Activated effector memory CD4-positive, alpha-beta T cell treated with Interleukin-2 at 50 U/mL for 16 hours (primary cell): ENCODE data around the gene ZFYVE21.

Experiments
- DNase-seq: peaks from one replicate; pipeline ENCODE4 v3.0.0-alpha.2; 2020

The ZFYVE21 gene

DNA sequence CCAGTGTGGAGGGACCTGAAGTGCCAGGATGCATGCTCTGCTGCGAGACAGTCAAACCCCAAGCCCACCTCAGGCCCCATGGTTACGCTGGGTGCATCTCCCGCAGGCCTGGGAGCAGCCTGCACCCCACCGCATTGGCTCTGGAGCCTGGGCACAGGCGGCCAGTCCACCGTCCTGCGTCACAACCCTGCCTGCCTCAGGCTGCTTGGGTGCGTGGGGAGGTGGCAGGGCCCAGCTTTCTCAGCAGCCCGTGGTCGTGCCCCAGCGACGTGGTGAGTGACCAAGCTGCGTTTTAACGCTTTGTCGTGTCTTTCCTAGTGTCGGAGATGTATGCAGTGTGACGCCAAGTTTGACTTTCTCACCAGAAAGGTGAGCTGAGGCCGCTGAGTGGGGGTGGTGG, 10.9 kb downstream of the ZFYVE21 start:
- DNase-seq = no peak

DNA sequence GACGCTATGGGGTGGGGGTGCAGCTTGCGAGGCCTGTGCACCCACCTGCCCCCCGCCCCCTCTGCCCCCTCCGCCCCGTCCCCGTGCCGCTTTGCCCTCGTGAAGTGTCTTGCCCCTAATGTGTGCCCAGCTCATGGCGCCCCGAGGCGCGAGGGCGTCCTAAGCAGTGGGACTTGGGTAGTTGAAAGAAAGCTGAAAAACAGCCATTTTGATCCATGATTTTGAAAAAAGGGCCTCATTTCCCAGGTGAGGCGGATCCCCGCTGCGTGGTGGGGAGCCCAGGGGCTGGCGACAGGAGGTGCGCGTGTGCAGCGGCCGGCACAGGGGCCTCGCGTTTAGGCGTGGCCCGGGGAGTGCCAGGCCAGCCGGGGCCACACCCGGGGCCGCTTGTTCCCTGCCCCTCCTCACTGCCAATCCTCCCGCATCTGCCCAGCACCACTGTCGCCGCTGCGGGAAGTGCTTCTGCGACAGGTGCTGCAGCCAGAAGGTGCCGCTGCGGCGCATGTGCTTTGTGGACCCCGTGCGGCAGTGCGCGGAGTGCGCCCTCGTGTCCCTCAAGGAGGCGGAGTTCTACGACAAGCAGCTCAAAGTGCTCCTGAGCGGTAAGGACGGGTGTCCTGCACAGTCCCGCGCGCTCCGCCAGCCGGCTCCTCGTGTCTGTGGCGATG, 11.8 kb downstream of the ZFYVE21 start:
- no peak for DNase-seq

DNA sequence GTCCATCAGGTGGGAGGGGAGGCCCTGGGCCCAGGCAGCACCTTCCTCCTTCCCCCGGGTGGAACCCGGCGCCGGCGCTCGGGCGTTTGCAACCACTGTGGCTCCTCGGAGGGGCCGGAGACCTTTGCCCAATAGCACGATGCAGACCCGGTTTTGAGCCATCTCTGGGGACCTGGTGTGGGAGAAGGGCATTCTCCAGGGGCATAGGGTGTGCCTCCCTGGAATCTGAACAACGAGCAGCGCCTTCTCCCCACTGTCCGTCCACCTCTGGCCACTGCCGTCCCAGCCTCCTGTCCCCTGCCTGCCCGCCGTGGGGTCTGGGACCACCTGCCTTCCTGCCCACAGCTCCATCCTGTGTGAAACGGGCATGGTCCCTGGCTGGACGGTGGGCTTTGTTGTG, 12.5 kb downstream of the ZFYVE21 start:
- DNase-seq = no peak

DNA sequence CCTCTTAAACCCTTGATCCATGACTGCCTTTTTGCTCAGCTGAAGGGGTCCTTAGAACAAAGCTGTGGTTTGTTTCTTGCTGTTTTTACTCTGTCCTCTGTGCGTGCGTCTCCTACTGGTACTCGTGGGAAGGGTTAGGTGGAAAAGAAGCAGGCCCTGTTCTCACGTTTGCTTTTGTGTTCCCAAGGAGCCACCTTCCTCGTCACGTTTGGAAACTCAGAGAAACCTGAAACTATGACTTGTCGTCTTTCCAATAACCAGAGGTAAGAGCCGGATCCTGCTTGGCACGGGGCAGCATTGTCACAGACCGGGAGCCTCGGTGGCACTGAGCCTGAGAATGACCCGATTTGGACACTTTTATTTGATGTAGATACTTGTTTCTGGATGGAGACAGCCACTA, 13.1 kb downstream of the ZFYVE21 start:
- DNase-seq = no peak

DNA sequence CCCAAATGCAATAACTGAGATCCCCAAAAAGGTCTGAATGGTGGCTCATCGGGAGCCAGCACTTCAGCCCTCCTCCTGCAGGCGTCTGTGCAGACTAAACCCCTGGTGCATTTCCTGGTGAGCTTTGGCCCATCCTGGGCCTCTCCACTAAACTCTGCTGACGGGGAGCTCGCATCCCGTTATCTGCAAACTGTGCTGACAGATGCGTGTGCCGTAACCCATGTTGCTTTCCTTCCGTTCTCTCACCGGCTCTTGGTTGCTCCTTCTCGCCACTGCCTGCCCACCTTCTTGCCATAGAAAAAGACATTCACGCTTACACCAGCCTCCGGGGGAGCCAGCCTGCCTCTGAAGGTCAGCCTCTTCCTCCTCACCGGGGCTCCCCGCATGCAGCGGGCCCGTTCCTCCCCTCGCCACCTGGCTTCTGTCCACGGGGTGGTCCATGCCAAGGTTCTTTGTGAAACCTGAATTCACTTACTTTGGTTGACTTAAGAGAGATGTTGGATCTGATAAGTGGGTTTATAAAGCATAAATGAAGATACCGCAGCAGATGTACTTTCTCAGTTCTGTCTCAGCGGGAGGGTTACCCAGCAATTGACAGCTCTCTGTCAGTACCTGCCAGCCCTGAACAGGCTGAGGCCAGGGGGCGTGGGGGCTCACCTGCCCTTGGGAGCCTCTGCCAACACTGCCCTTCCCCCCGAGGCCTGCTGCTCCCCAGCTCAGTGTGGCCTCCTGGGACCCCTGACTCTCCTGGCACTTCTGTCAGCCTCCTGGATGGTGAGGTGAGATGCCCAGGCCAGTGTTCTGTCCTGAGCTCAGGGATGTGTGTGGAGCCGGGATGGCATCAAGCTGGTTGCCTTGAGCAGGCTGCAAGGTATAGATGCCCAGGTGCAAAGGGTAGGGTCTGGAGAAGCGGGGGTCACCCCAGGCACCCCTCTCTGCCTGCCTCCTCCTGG, 14.2 kb downstream of the ZFYVE21 start:
- no peak for DNase-seq

DNA sequence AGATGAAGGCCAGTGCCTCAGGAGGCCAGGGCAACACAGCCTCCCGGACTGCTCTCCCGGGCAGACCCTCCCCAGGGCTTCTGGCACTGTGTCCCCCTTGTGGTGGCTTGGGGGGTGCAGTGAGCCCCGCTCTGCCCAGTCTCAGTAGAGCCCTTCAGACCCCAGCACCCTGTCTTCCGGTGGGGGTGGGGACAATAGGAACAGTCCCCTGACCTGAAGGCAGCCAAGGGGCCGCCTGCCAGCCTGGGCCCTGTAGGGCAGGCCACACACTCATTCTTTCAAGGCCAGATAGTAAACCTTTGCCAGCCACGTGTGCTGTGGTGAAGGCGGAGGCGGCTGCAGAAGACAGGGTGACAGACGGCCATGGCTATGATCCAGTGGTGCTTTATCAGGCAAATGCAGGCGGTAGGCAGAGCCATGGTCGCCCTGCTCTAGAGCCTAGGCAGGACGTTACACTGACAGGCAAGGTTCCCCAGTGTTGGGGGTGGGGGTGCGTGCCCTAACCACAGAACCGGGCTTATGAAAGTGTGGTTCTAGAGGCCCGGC, 15.0 kb downstream of the ZFYVE21 start:
- DNase-seq = no peak

DNA sequence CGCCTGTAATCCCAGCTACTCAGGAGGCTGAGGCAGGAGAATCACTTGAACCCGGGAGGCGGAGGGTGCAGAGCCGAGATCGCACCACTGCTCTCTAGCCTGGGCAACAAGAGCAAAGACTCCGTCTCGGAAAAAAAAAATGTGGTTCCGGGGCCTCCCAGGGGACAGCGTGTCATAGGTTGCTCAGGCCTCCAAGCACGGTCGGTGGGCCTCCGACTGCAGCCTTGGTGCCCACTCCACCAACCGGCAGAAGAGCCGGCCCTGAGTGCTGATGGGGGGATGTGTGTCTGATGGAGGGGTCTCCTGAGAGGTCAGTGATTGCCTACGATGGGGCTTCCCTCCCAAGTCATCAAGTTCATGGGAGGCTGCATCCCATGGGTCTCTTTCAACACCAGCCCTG, 15.9 kb downstream of the ZFYVE21 start:
- no peak for DNase-seq

DNA sequence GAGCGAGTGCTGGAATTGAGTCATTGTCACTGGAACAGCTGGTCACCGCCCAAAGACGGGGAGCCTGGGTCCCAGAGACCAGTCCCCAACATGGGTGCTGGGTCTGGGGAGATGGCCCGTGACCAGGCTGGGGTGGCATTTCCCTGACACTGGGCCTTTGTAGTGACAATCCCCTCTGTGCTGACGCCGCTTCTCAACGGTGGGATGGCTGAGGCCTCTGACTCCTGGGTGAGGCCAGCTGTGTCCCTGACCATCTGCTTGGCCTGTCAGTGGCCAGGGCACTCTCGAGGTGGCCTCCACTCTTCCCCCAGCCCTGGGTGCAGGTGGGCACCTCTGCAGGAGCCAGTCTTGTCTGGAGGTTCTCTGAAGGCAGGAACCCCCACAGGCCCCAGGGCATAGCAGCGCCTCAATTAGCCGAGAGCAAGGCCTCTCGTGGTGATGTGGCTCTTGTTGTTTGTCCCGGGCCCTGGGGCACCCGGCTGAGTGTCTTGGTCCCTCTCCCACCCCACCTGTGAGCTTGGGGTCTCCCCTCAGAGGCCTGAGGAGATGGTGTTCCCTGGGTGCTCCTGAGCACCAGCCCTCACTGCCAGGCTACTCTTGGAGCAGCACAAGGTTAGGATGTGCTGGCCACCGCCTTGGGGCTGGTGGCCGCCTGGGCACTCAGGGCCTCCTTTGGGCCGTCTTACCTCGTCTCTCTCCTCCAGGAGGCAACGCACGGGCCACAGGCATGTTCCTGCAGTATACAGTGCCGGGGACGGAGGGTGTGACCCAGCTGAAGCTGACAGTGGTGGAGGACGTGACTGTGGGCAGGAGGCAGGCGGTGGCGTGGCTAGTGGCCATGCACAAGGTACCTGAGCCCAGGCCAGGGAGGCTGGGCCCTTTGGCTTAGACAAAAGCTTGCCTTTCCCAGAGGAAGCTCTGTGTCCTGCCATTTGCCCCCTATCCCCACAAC, 16.6 kb downstream of the ZFYVE21 start:
- no peak for DNase-seq

DNA sequence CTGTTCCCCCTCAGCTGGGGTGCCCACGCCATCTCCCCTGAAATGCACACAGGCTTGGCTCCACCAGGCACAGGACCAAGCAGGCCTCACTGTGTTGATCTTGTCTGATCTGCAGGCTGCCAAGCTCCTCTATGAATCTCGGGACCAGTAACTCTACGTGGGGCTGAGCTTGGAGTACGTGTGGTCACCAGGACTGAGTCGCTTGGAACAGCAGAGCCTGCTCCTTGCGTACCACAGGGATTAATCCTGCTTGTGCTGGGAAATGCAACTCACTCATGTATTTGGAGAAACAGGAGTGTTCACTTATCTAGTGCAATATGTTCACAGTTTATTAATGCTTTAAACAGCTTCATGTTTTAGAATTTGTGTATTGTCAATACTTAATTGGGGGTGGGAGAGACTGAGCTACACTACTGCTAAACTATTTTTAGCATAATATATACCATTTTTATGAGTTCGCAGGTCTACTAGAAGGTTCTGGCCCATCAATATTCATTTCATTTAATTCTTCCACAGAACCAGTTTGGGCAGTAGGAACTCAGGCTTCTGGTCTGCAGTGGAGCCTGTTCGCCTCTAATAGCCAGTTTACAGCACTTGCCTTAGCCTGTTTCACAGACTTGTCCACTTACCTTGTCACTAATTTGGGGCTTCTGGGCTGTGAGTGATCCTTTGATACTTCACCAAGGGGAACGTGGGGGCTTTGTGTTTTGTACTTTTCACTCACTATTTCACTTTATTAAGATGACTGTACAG, 17.4 kb downstream of the ZFYVE21 start:
- no peak for DNase-seq

DNA sequence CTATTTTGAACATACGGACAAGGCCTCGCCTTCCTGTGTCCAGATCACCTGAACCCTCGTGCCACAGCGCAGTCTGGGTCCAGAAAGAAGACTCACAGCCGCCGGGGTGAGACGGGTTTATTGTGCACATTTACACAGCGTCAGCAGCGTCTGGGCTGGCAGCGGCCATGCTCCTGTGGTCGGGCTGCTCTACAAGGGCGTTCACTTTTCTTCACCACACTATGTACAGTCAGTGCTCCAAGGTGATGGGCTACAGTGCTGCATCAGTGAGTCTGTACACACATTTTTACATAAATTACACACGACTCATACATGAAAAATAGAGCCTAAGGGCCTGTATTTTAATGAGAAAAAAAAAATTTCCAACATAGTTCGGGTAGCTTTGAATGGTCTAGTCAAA, 18.0 kb downstream of the ZFYVE21 start:
- no peak for DNase-seq

DNA sequence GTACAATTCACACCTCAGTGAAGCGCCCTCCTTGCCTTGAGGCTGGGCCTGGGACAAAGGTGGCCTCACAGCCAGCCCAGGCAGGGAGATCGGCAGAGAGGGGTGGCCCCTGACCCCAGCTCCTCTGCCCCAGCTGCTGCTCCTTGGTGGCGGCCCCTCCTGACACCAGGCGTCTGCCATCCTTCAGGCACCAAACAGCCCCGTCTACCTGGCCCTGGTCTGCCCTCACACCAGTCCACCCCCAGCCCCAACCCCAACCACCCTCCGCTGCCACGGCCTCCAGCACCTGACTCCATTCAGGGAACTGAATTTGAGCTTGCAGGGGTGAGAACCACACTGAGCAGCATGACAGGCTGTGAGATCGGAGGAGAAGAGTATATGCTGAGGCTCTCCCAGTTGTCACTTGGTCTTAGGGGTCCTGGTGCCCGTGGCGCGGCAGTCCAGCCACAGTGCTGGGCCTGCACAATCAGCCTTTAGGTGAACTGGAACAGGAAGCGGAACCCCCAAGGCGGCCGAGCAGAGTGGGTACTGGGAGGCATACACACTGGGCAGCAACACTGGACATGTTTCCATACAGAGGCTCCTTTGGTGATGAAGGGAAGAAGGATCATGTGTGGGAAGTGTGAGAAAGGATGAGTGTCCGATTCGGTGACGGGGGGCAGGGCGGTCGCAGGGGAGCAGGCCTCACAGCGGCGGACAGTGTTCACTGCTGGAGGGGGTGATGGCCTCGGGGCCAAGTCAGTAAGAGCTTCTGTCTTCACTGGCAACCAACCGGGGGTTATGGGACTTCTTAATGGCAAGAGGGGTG, 18.7 kb downstream of the ZFYVE21 start:
- DNase-seq = no peak

DNA sequence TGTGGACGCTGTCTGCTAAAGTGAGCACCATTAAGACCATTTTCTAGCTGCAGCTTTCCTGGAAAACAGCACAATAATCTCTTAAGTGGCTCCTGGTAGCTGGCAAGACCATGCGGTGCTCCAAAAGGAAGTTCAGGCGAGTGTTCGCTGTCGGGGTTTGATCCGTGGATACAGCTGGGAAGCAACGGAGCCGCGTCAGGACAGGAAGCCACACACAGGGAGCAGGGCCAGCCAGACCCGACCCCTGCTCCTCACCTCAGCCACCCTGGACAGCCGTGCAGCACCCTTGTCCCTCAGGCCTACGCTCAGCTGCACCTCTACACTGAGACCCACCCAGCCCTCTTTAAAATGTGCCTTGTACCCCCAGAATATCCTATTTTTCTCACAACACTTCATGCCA, 19.4 kb downstream of the ZFYVE21 start:
- no peak for DNase-seq

DNA sequence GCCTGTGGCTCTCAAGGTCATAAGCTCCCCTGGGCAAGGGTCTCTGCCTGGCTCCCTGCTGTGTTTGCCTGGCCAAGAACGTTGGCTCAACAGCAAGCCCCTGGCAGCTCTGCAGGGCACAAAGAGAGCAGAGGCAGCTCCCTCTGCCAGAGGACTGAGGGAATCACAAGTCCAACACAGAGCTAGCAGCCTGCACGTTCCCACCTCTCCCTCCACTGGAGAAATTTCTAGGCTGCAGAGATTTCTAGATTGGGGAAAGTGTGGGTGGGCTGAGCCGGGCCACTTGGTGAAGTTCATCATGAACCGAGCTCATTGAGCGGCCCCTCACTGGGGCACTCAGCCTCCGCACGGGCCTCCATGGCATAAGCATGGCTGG, 19.8 kb downstream of the ZFYVE21 start:
- DNase-seq = no peak

DNA sequence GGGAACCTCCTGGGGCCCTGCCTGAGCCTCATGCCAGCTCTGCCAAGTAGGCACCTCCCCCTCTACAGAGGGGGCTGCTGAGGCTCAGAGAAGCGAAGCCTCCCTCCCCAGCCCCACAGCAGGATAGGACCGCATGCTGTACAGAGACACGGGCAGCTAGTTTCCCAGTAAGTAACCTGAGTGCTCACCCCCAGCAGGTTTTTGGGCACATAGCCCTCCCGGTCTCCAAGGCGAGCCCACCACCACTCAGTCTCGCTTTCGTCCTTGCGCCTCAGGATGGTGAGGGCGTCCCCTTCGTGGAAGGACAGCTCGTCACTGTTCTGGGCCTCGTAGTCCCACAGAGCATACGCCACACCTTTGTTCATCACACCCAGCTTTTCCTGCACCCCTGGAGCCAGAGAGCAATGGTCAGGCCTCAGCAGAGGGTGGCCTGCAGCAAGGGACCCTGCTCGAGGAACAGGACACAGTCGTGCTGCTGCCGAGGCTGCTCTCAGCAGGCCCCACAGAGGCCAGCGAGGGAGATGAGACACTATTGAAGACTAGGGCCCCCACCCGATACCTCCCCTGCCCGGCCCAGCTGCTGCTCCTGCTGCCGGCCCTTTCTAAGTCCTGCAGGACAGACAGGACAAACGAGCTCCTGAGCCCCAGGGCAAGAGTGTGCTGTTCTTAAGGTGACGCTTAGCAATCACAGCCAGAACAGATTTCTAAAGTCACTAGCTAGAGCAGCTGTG, 20.4 kb downstream of the ZFYVE21 start:
- no peak for DNase-seq

DNA sequence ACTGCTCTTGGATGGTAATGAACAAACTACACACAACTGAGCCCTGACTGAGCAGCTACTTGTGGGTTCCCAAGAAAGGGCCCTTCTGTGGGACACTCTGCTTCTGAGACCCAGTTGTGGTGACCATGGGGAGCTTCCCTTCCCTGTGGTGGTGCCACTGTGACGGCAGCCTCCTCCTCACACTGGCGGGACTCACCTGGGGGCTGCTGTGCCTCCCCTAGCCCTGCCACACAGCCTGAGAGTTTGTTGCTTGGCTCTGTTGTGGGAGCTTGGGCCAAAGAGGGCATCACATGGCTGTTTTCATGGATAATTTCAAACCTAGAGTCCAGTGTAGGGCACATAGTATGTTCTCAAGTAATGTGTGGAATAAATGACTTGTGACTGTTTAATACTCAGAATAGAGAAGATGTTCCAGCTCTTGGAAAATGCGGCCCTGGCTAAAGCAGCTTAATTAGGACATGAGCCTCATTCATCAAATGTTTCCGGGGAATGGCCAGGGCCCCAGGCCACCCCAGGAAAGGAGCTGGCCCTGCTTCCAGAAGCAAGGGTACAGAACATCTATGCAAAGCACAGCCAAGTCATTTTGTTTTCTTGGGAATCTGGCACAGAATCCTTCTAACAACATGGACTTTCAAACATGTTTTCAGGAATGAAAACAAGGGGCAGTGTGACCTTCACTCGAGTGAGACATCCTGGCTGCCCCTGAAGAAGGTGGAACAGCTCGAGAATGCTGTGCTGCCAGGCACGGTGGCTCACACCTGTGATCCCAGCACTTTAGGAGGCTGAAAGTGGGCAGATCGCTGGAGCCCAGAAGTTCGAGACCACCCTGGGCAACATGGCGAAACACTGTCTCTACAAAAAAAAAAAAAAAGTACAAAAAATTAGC, 21.2 kb downstream of the ZFYVE21 start:
- DNase-seq = no peak

DNA sequence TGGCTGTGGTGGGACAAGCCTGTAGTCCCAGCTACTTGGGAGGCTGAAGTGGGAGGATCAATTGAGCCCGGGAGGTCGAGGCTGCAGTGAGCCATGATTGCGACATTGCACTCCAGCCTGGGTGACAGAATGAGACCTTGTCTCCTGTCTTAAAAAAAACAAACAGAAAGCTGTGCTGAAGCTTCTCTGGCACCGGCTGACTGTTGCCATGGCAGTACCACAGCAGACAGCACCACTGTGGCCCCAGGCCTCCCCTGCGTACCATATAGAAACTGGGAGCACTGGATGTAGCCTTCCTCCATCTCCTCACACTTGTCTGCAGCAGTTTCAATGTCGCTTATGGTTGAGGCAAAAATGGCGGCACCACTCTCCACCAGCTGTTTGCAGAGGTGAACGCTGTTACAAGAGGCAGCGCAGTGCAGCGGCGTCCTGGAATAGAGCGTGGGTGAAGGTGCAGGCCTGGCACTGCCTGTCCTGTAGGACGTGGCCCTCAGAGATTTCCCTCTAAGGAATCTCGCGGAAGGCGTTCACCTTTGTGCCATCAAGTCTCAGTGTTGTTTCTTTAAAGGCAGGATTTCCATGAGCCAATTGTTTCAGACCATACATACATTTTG, 21.9 kb downstream of the ZFYVE21 start:
- no peak for DNase-seq

DNA sequence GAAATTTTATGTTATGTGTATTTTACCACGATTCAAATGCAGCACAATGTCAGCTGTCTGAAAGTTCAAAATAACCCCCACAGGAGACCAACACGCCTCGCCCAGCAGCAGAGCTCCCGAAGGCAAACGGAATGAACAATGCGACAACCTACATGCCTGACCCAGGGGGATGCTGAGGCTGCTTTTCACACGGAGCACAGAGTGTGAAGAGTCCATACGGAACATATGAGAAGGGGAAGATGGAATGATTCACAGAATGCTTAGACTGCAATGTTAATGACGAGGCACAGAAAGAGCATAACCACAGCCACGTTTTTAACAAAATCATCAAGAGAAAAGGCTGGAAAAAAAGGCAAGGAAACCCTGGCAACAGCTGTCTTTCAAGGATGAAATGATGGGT, 22.6 kb downstream of the ZFYVE21 start:
- DNase-seq = no peak

DNA sequence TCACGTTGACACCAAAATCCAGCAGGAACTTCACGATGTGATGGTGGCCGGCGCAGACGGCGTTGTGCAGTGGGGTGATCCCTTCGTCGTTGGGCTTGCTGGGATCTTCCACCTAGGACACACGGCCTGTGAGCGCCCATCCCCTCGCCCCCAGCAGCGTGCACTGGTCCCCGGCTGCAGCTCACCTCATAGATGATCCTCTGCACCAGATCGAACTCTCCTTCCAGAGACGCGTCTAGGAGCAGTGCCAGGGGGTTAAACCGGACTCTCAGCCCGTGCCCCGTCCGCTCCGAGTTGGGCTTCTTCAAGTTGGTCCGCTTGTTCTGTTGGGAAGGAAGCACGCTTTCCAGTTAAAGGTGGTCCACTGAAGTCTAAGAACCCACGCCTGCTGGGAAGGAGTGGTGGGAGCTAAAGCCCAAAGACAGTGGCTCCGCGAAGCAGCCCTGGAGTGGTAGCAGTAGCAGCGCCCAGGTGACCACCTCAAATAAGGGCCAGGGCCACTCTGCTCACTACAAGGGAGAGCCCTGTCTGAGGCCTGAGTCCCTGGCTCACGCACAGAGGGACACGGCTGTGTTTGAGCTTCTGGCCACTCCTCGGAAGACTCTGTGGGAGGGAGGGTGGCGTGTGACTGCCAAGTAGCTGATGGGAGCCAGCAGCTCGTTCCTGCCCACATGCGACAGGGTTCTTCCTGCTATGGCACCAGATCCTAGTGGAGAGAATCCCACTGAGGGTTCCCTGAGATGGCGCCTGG, 23.3 kb downstream of the ZFYVE21 start:
- no peak for DNase-seq
